Psoas muscle (tissue), 8 donors: ENCODE results near the gene DHX15. TPM values are rescaled to one million over a fixed set of nuclear protein-coding genes. Genes with fewer than 3 reads are reported as not detected.
A peak's percentile ranks its signal among the peaks of the same experiment; 100 is the strongest.

Experiments
- ATAC-seq, 4 donors: fragments of 200-7000 bp; cut with Tn5 transposase; one replicate each; pipeline ENCODE4 v1.9.1; 2020; ENCODE audit warnings: moderate library complexity in 3 of 4, mild to moderate bottlenecking in 2 of 4
- DNase-seq, 2 donors: peaks; one replicate each; pipeline ENCODE4 v3.0.0-alpha.2; 2020
- H3K27ac ChIP-seq: fragments of 200-600 bp; one replicate; pipeline ENCODE4 v1.8.0; 2022
- H3K27me3 ChIP-seq, 3 donors: fragments of 200-600 bp in 1 of 3; one replicate each; pipeline versions ENCODE4 v1.6.1 to v1.8.0; 2013 to 2022; ENCODE audit warnings: low read length in 2 of 3, mild to moderate bottlenecking in 2 of 3, moderate library complexity in 1 of 3; ENCODE audit not compliant: insufficient read depth in 3 of 3
- H3K36me3 ChIP-seq, 2 donors: fragments of 200-600 bp in 1 of 2; one replicate each; pipeline versions ENCODE4 v1.6.1 to v1.8.0; 2013 to 2022; ENCODE audit warnings: low read depth in 1 of 2, mild to moderate bottlenecking in 1 of 2, moderate library complexity in 1 of 2; ENCODE audit not compliant: insufficient read depth in 1 of 2
- H3K4me1 ChIP-seq: fragments of 200-600 bp; one replicate; pipeline ENCODE4 v1.8.0; 2022
- H3K4me3 ChIP-seq: fragments of 200-600 bp; one replicate; pipeline ENCODE4 v1.8.0; 2022; ENCODE audit warnings: mild to moderate bottlenecking
- H3K9me3 ChIP-seq: fragments of 200-600 bp; one replicate; pipeline ENCODE4 v1.8.0; 2022
- whole genome bisulfite sequencing, 3 donors: extraction: QIAGEN DNeasy Blood & Tissue Kit; methylation state at CpG; one replicate each; pipeline versions ENCODE4 v1.1.6 to v1.1.7; 2013; 5-methylcytosine and 5-hydroxymethylcytosine counted together
- intact Hi-C, 2 donors: fragments of 100-400 bp; cut with DNase I; formaldehyde crosslinking; loops; one replicate each; pipeline versions ENCODE4 v1.11.0 to v1.14.2; 2022
- polyA plus RNA-seq, 3 donors: library from polyadenylated mRNA; stranded (reverse); fragments of 200-250 nt; gene quantifications; one replicate each; pipeline ENCODE4 v1.2.3, GENCODE V29; 2013
- total RNA-seq, 4 donors: library from RNA; stranded (reverse); fragmentation: NEBNext Ultra II Directional in 2 of 4; extraction: Animal tissue kit (Norgen Biotek cat#: 25700) in 2 of 4; gene quantifications; one replicate each; pipeline versions ENCODE4 v1.2.1 to v1.2.4, GENCODE V29; 2021 to 2023
- TF ChIP-seq, protein P1 (sequence below): fragments of 200-600 bp; IDR thresholded peaks from one replicate; pipeline ENCODE4 v1.8.0; 2022; ENCODE audit warnings: antibody characterized with exemption
- donor health status: healthy with polysubstance abuse.
- donor health status: DM: no; HTN: no; CAD: no; lungs with moderate emphysema.
- donor health status: Bipolar disorder and iron deficiency.
- donor health status: healthy.
- donor health status: DM: yes; HTN: yes; CAD: no.
- donor health status: DM: no; HTN: no; CAD: no.
- donor health status: DM: no; HTN: no; CAD: no.
- donor health status: DM: yes; HTN: yes; CAD: no.

DHX15 gene
- total and polyA plus RNA-seq, 7 donors: 28.3 to 69.7 (median 46.0) TPM

DNA sequence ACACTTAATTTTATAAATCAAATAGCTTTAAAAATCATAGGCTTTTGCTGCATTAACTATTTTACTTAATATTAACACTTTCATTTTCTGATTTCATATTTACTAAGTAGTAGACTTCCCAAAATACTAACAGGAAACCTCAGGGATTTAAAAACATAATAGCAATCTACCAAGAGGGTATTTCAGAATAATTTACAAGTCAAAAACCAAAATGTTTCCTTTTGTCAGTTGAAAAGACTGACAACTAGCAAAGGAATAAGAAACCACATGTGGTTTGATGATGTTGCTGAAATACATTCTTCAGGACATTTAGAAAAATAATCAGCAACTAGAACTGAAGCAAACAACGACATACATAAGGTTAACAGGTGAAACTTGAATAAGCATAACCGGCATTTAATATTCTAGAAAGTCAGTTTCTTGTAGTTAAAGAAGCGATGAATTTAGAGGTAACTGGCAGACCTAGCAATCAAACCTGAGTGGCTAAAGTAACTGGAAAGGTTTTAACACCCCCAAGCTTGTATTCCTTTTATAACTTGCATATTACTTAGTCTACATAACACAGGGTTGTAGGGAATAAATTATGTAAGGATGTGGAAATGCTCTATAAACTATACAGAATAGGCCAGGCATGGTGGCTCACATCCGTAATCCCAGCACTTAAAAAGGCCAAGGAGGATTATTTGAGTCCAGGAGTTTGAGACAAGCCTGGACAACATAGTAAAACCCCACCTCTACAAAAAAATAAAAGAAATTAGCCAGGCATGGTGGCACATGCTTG lies 40.0 kb downstream of the DHX15 start:
- WGBS, 3 donors: 73 to 77% (median 76%) methylated on average over 4 of the region's 4 CpGs
- H3K9me3 ChIP-seq: no peaks in the 10 kb centered on the region
- no peak for DNase-seq
- peaks cover 10 to 65% of the 10 kb centered on the region in 2 donors for H3K36me3 ChIP-seq
- TF ChIP-seq, protein P1, sequence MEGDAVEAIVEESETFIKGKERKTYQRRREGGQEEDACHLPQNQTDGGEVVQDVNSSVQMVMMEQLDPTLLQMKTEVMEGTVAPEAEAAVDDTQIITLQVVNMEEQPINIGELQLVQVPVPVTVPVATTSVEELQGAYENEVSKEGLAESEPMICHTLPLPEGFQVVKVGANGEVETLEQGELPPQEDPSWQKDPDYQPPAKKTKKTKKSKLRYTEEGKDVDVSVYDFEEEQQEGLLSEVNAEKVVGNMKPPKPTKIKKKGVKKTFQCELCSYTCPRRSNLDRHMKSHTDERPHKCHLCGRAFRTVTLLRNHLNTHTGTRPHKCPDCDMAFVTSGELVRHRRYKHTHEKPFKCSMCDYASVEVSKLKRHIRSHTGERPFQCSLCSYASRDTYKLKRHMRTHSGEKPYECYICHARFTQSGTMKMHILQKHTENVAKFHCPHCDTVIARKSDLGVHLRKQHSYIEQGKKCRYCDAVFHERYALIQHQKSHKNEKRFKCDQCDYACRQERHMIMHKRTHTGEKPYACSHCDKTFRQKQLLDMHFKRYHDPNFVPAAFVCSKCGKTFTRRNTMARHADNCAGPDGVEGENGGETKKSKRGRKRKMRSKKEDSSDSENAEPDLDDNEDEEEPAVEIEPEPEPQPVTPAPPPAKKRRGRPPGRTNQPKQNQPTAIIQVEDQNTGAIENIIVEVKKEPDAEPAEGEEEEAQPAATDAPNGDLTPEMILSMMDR: no peak
- H3K27ac ChIP-seq: no peak overlapping the region
- intact Hi-C loops: no loop called here
- no peak overlapping the region for H3K4me3 ChIP-seq
- no peaks in the 10 kb centered on the region for H3K27me3 ChIP-seq
- peaks cover 13% of the 10 kb centered on the region for H3K4me1 ChIP-seq
- no peak for ATAC-seq

DNA sequence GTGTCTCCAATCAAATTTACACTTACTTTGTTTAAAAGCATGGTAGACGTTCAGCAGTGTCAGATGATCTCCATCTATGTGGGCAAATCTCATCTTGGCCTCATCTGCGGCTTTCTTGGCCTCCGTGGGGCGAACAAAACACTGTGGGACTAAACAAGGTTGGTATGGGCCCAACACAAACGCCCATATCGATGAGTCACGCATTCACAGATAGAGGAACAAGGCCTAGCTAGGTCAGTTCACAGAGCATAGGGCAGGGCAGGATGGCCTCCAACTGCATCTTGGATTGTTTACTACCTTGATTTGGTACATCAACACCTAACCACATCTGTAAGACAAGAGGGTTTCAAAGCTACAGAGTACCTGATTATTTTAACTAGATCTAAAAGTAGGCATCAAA lies 47.3 kb downstream of the DHX15 start:
- peak; percentile 57 to 88 (median 82) for ATAC-seq
- Histone ChIP-seq H3K9me3 (no peaks in the 10 kb centered on the region), H3K4me3 (no peak overlapping the region), H3K27ac (no peak overlapping the region), H3K4me1 (peaks cover 8% of the 10 kb centered on the region), H3K36me3 (peaks cover 3 to 92% of the 10 kb centered on the region in 2 donors), H3K27me3 (no peaks in the 10 kb centered on the region)
- DNase-seq: no peak
- TF ChIP-seq, protein P1: no peak
- intact Hi-C loops: no loop called here
- 49 to 62% (median 51%) methylated on average over 7 of the region's 7 CpGs for WGBS, 3 donors

DNA sequence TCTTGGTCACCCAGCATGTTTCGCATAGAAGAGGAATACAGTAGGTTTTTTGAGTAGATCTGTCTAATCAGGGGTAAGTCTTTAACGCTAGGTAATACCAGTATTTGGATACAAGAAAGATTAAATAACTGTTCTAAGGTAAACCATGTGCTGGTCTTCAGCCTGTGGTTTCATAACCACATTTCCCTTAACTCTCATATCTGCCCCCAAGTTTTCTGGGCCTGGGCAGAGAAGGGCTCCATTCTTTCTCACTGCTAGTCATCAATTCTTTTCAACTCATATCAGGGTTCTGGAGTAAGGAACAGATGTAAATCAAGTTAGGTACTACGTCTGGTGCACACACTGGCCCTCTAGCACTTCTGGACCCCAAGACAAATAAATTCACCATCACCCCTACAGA lies 49.0 kb downstream of the DHX15 start:
- DNase-seq: no peak
- H3K9me3 ChIP-seq: no peaks in the 10 kb centered on the region
- H3K4me1 ChIP-seq: peaks cover 8% of the 10 kb centered on the region
- no peak overlapping the region for H3K4me3 ChIP-seq
- no peak overlapping the region for H3K27ac ChIP-seq
- no peak for ATAC-seq
- TF ChIP-seq, protein P1: no peak
- H3K27me3 ChIP-seq: no peaks in the 10 kb centered on the region
- WGBS, 3 donors: 94 to 99% (median 97%) methylated on average over 3 of the region's 3 CpGs
- H3K36me3 ChIP-seq: peaks cover 0 to 92% of the 10 kb centered on the region in 2 donors
- intact Hi-C loops: no loop called here

DNA sequence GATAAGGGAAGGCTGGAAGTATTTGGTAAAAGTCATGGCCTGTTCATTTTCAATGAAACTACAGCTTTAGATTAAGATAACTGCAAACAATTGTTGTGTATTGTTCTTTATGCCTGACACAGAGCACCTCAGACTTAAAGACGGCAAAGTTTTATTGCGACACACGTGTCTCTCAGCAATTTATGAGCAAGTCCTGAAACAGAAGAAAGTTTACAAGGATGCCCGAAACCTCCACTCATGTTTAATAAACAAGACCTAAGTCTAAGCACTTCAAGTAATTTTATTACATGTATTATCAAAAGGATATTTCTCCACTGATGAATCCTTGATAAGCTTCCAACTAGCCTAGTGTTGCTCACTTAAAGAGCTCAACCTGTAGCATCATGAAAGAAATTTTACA lies 51.0 kb downstream of the DHX15 start:
- WGBS, 3 donors: 93 to 95% (median 94%) methylated on average over 4 of the region's 4 CpGs
- DNase-seq (no peak), ATAC-seq (no peak)
- H3K36me3 ChIP-seq: peaks cover 0 to 93% of the 10 kb centered on the region in 2 donors
- H3K27ac ChIP-seq: no peak overlapping the region
- H3K27me3 ChIP-seq: no peaks in the 10 kb centered on the region
- H3K4me3 ChIP-seq: no peak overlapping the region
- no peaks in the 10 kb centered on the region for H3K9me3 ChIP-seq
- TF ChIP-seq, protein P1: no peak
- intact Hi-C loops: no loop called here
- H3K4me1 ChIP-seq: peaks cover 8% of the 10 kb centered on the region
